ENCODE measurements around the gene RIOK2. TPM values are rescaled to one million over a fixed set of nuclear protein-coding genes. Genes with fewer than 3 reads are reported as not detected.

The RIOK2 gene
- total RNA-seq, 4 donors from 2014 or later = 11.0 to 19.2 (median 15.9) TPM

- H3K9me3 ChIP-seq = no peaks in the 10 kb centered on the region
- H3K27ac ChIP-seq = no peak overlapping the region
- TF ChIP-seq POLR2A (IDR thresholded peaks at IDR 0.05) (no peak), CTCF (IDR thresholded peaks at IDR 0.05) (no peak)
- H3K4me3 ChIP-seq (replicated peaks in 1 of 3) = no peak overlapping the region
- no peaks in the 10 kb centered on the region for H3K27me3 ChIP-seq
- no peaks in the 10 kb centered on the region for H3K4me1 ChIP-seq
- H3K36me3 ChIP-seq = no peaks in the 10 kb centered on the region
- DNase-seq = no peak
- intact Hi-C loops (cut with DNase I) = no loop called here
These were observed 49.9 kb downstream of the RIOK2 start for GRCh38 chr5:97133101-97133500.

- Histone ChIP-seq H3K36me3 (no peaks in the 10 kb centered on the region), H3K4me3 (replicated peaks in 1 of 3) (no peak overlapping the region), H3K27me3 (no peaks in the 10 kb centered on the region), H3K9me3 (no peaks in the 10 kb centered on the region), H3K27ac (no peak overlapping the region), H3K4me1 (no peaks in the 10 kb centered on the region)
- WGBS, 2 donors = 73 to 80% methylated on average over 5 of the region's 5 CpGs
- intact Hi-C loops (cut with DNase I) = no loop called here
- no peak for DNase-seq
- TF ChIP-seq CTCF (IDR thresholded peaks at IDR 0.05) (no peak), POLR2A (IDR thresholded peaks at IDR 0.05) (no peak)
These were observed 51.1 kb downstream of the RIOK2 start for GRCh38 chr5:97131921-97132320.

GRCh38 chr5:97131139-97131710, 51.8 kb downstream of the RIOK2 start:
- intact Hi-C loops (cut with DNase I) = no loop called here
- Histone ChIP-seq H3K36me3 (no peaks in the 10 kb centered on the region), H3K27me3 (no peaks in the 10 kb centered on the region), H3K4me1 (no peaks in the 10 kb centered on the region), H3K27ac (no peak overlapping the region), H3K9me3 (no peaks in the 10 kb centered on the region), H3K4me3 (replicated peaks in 1 of 3) (no peak overlapping the region)
- TF ChIP-seq CTCF (IDR thresholded peaks at IDR 0.05) (no peak), POLR2A (IDR thresholded peaks at IDR 0.05) (no peak)
- DNase-seq = no peak

GRCh38 chr5:97127727-97128126, 55.3 kb downstream of the RIOK2 start:
- WGBS, 2 donors = 91 to 94% methylated on average over 1 of the region's 1 CpG

More at GRCh38 chr5:97127727-97128126, 55.3 kb downstream of the RIOK2 start:
- Histone ChIP-seq H3K27ac (no peak overlapping the region), H3K27me3 (no peaks in the 10 kb centered on the region), H3K4me3 (replicated peaks in 1 of 3) (no peak overlapping the region), H3K4me1 (no peaks in the 10 kb centered on the region), H3K9me3 (no peaks in the 10 kb centered on the region), H3K36me3 (no peaks in the 10 kb centered on the region)
- TF ChIP-seq POLR2A (IDR thresholded peaks at IDR 0.05) (no peak), CTCF (IDR thresholded peaks at IDR 0.05) (no peak)
- DNase-seq = no peak
- intact Hi-C loops (cut with DNase I) = no loop called here
